GM23338 (cell line): Measurements from ENCODE around the gene IRF8.

Source experiments
- EZH2 ChIP-seq: fragments of 200-600 bp; sonication (generic); IDR thresholded peaks from one replicate; pipeline ENCODE4 v1.8.0; 2017; ENCODE audit warnings: antibody characterized with exemption, mild to moderate bottlenecking, low read depth; ENCODE audit not compliant: unreplicated experiment
- EZH2phosphoT487 ChIP-seq: fragments of 200-600 bp; sonication (generic); IDR thresholded peaks from one replicate; pipeline ENCODE4 v1.8.1; 2018; ENCODE audit warnings: antibody characterized with exemption; ENCODE audit not compliant: unreplicated experiment
- JUNB ChIP-seq: IDR thresholded peaks from one replicate; pipeline ENCODE4 v1.6.1; 2016; ENCODE audit warnings: antibody characterized with exemption; ENCODE audit not compliant: unreplicated experiment
- NANOG ChIP-seq: IDR thresholded peaks from 2 replicates; pipeline ENCODE4 v1.6.1; 2016; ENCODE audit warnings: antibody characterized with exemption, borderline replicate concordance
- POLR2AphosphoS5 ChIP-seq: IDR thresholded peaks from 2 replicates; pipeline ENCODE4 v1.6.1; 2016; ENCODE audit warnings: antibody characterized with exemption, low read depth
- STAT1 ChIP-seq: IDR thresholded peaks from one replicate; pipeline ENCODE4 v1.6.1; 2016; ENCODE audit warnings: antibody characterized with exemption; ENCODE audit not compliant: unreplicated experiment
- ZNF114 ChIP-seq: fragments of 250-450 bp; sonication (Bioruptor Pico); IDR thresholded peaks from 2 replicates; pipeline ENCODE4 v1.5.0; 2020; ENCODE audit warnings: mild to moderate bottlenecking, moderate library complexity
- ZNF331 ChIP-seq: fragments of 250-450 bp; sonication (Bioruptor Pico); IDR thresholded peaks from 2 replicates; pipeline ENCODE4 v1.5.0; 2020; ENCODE audit warnings: low read depth, mild to moderate bottlenecking, moderate library complexity
- TF ChIP-seq, protein P1 (sequence below), 2 experiments: fragments of 200-600 bp in 1 of 2; sonication (generic) in 1 of 2; conservative IDR thresholded peaks; 2 replicates each; pipeline versions ENCODE4 v1.5.1 to v1.6.1; 2016 to 2017; ENCODE audit warnings: antibody characterized with exemption in 2 of 2, low read depth in 2 of 2, mild to moderate bottlenecking in 2 of 2, moderate library complexity in 1 of 2
- TF ChIP-seq, protein P2 (sequence below): IDR thresholded peaks from one replicate; pipeline ENCODE4 v1.6.1; 2018; ENCODE audit warnings: antibody characterized with exemption; ENCODE audit not compliant: unreplicated experiment
- TF ChIP-seq, protein P3 (sequence below): IDR thresholded peaks from 2 replicates; pipeline ENCODE4 v1.6.1; 2016; ENCODE audit warnings: antibody characterized with exemption

DNA sequence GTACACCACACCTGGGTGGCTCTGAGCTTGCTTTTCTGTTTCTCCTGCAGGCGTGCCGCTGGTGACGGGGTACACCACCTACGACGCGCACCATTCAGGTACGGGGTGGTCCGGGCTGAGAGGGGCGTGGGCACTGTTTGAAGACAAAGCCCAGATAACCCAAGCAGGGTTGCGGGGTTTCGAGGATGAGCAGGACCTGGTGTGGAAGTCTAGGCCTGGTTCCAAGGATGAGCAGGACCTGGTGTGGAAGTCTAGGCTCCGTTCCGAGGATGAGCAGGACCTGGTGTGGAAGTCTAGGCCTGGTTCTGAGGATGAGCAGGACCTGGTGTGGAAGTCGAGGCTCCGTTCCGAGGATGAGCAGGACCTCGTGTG lies 15.4 kb downstream of the IRF8 start:
- TF ChIP-seq, protein P1, sequence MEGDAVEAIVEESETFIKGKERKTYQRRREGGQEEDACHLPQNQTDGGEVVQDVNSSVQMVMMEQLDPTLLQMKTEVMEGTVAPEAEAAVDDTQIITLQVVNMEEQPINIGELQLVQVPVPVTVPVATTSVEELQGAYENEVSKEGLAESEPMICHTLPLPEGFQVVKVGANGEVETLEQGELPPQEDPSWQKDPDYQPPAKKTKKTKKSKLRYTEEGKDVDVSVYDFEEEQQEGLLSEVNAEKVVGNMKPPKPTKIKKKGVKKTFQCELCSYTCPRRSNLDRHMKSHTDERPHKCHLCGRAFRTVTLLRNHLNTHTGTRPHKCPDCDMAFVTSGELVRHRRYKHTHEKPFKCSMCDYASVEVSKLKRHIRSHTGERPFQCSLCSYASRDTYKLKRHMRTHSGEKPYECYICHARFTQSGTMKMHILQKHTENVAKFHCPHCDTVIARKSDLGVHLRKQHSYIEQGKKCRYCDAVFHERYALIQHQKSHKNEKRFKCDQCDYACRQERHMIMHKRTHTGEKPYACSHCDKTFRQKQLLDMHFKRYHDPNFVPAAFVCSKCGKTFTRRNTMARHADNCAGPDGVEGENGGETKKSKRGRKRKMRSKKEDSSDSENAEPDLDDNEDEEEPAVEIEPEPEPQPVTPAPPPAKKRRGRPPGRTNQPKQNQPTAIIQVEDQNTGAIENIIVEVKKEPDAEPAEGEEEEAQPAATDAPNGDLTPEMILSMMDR (conservative IDR thresholded peaks at IDR 0.05; ENCODE audit: low read depth in 2 of 2): no peak
- no peak for TF ChIP-seq POLR2AphosphoS5
- TF ChIP-seq STAT1: no peak
- no peak for TF ChIP-seq EZH2
- TF ChIP-seq EZH2phosphoT487: no peak
- TF ChIP-seq JUNB: no peak
- TF ChIP-seq ZNF114 (CRISPR knock-in tag): no peak
- TF ChIP-seq, protein P2, sequence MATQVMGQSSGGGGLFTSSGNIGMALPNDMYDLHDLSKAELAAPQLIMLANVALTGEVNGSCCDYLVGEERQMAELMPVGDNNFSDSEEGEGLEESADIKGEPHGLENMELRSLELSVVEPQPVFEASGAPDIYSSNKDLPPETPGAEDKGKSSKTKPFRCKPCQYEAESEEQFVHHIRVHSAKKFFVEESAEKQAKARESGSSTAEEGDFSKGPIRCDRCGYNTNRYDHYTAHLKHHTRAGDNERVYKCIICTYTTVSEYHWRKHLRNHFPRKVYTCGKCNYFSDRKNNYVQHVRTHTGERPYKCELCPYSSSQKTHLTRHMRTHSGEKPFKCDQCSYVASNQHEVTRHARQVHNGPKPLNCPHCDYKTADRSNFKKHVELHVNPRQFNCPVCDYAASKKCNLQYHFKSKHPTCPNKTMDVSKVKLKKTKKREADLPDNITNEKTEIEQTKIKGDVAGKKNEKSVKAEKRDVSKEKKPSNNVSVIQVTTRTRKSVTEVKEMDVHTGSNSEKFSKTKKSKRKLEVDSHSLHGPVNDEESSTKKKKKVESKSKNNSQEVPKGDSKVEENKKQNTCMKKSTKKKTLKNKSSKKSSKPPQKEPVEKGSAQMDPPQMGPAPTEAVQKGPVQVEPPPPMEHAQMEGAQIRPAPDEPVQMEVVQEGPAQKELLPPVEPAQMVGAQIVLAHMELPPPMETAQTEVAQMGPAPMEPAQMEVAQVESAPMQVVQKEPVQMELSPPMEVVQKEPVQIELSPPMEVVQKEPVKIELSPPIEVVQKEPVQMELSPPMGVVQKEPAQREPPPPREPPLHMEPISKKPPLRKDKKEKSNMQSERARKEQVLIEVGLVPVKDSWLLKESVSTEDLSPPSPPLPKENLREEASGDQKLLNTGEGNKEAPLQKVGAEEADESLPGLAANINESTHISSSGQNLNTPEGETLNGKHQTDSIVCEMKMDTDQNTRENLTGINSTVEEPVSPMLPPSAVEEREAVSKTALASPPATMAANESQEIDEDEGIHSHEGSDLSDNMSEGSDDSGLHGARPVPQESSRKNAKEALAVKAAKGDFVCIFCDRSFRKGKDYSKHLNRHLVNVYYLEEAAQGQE: no peak
- TF ChIP-seq NANOG: no peak
- TF ChIP-seq, protein P3, sequence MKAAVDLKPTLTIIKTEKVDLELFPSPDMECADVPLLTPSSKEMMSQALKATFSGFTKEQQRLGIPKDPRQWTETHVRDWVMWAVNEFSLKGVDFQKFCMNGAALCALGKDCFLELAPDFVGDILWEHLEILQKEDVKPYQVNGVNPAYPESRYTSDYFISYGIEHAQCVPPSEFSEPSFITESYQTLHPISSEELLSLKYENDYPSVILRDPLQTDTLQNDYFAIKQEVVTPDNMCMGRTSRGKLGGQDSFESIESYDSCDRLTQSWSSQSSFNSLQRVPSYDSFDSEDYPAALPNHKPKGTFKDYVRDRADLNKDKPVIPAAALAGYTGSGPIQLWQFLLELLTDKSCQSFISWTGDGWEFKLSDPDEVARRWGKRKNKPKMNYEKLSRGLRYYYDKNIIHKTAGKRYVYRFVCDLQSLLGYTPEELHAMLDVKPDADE: no peak
- TF ChIP-seq ZNF331 (CRISPR knock-in tag): no peak
